Neural progenitor cell (in vitro differentiated cells): ENCODE data around the gene NKX1-2. TPM values are rescaled to one million over a fixed set of nuclear protein-coding genes. Genes with fewer than 3 reads are reported as not detected.
"Not testable (repeated sequence)": the region's sequence is repeated elsewhere in the genome, so short reads cannot be mapped to it uniquely, and the experiment has no call there.

Source experiments
- DNase-seq: peaks from one replicate; pipeline ENCODE4 v3.0.0-alpha.2; 2016; ENCODE audit warnings: low spot score
- H2AFZ ChIP-seq: fragments of 200-600 bp; sonication (generic); replicated peaks from 2 replicates; pipeline ENCODE4 v1.6.1; 2016; ENCODE audit warnings: antibody characterized with exemption
- H3F3A ChIP-seq: fragments of 200-600 bp; sonication (generic); 2 replicates; pipeline ENCODE4 v1.6.1; 2016; ENCODE audit warnings: antibody characterized with exemption, low read depth
- H3K27ac ChIP-seq: fragments of 200-600 bp; sonication (generic); 2 replicates; pipeline ENCODE4 v1.5.1; 2016; ENCODE audit warnings: mild to moderate bottlenecking
- H3K27me3 ChIP-seq: fragments of 200-600 bp; sonication (generic); 2 replicates; pipeline ENCODE4 v1.6.1; 2016; ENCODE audit warnings: mild to moderate bottlenecking, moderate library complexity
- H3K36me3 ChIP-seq: fragments of 200-600 bp; sonication (generic); 2 replicates; pipeline ENCODE4 v1.5.1; 2016
- H3K4me1 ChIP-seq: fragments of 200-600 bp; sonication (generic); 2 replicates; pipeline ENCODE4 v1.6.1; 2016; ENCODE audit warnings: mixed run types
- H3K4me2 ChIP-seq: fragments of 200-600 bp; sonication (generic); 2 replicates; pipeline ENCODE4 v1.6.1; 2016
- H3K4me3 ChIP-seq: fragments of 200-600 bp; sonication (generic); 2 replicates; pipeline ENCODE4 v1.5.1; 2016
- H3K79me2 ChIP-seq: fragments of 200-600 bp; sonication (generic); 2 replicates; pipeline ENCODE4 v1.6.1; 2016; ENCODE audit warnings: low read depth
- H3K9ac ChIP-seq: fragments of 200-600 bp; sonication (generic); 2 replicates; pipeline ENCODE4 v1.6.1; 2016
- H3K9me3 ChIP-seq: fragments of 200-600 bp; sonication (generic); 2 replicates; pipeline ENCODE4 v1.5.1; 2016; ENCODE audit warnings: low read depth
- H4K20me1 ChIP-seq: fragments of 200-600 bp; sonication (generic); 2 replicates; pipeline ENCODE4 v1.6.1; 2016; ENCODE audit warnings: low read depth
- H3K27ac Mint-ChIP-seq: 3 replicates; pipeline ENCODE4 v1.8.0; 2021; ENCODE audit warnings: mixed read lengths
- H3K27me3 Mint-ChIP-seq: 2 replicates; pipeline ENCODE4 v1.8.0; 2022; ENCODE audit warnings: low read depth, mild to moderate bottlenecking, inconsistent platforms, moderate library complexity, mixed read lengths; ENCODE audit not compliant: insufficient read depth
- H3K36me3 Mint-ChIP-seq: 3 replicates; pipeline ENCODE4 v1.8.0; 2021; ENCODE audit warnings: mixed read lengths
- H3K4me1 Mint-ChIP-seq: 3 replicates; pipeline ENCODE4 v1.8.0; 2021; ENCODE audit warnings: mixed read lengths
- H3K4me3 Mint-ChIP-seq: 3 replicates; pipeline ENCODE4 v1.8.0; 2021; ENCODE audit warnings: mild to moderate bottlenecking, moderate library complexity, mixed read lengths
- H3K9me3 Mint-ChIP-seq: 3 replicates; pipeline ENCODE4 v1.8.0; 2020; ENCODE audit warnings: mixed read lengths
- CTCF ChIP-seq: fragments of 200-600 bp; sonication (generic); IDR thresholded peaks from 2 replicates; pipeline ENCODE4 v1.5.1; 2017; ENCODE audit warnings: antibody characterized with exemption, mild to moderate bottlenecking
- EZH2 ChIP-seq: fragments of 200-600 bp; sonication (generic); IDR thresholded peaks from 2 replicates; pipeline ENCODE4 v1.6.1; 2017; ENCODE audit warnings: antibody characterized with exemption, mild to moderate bottlenecking, moderate library complexity
- EZH2phosphoT487 ChIP-seq: fragments of 200-600 bp; sonication (generic); IDR thresholded peaks from 2 replicates; pipeline ENCODE4 v1.6.1; 2017; ENCODE audit warnings: antibody characterized with exemption
- total RNA-seq: library from RNA; depleted of rRNA; stranded (reverse); fragments of >200 nt; gene quantifications from 2 replicates; pipeline ENCODE4 v1.2.3, GENCODE V29; 2015; ENCODE audit warnings: low replicate concordance

The NKX1-2 gene
- total RNA-seq, 1 donor from 2014 or later, result not detected

GRCh38 chr10:124436191-124436638 is 13.6 kb downstream of the NKX1-2 start:
- H3K9me3 ChIP-seq, result no peaks in the 10 kb centered on the region
- H3K4me2 ChIP-seq, result no peak overlapping the region
- H3K4me1 ChIP-seq, result no peaks in the 10 kb centered on the region
- no peak overlapping the region for H2AFZ ChIP-seq
- Mint-ChIP-seq H3K4me1 (no peaks in the 10 kb centered on the region), H3K9me3 (no peaks in the 10 kb centered on the region), H3K36me3 (no peaks in the 10 kb centered on the region), H3K27ac (no peak overlapping the region), H3K27me3 (no peaks in the 10 kb centered on the region), H3K4me3 (no peak overlapping the region)
- H3K27ac ChIP-seq, result no peak overlapping the region
- H3K4me3 ChIP-seq, result no peak overlapping the region
- no peaks in the 10 kb centered on the region for H3K36me3 ChIP-seq
- no peak for TF ChIP-seq CTCF
- no peak for TF ChIP-seq EZH2
- no peak for TF ChIP-seq EZH2phosphoT487
- no peak for DNase-seq
- H4K20me1 ChIP-seq, result no peaks in the 10 kb centered on the region
- H3K27me3 ChIP-seq, result no peaks in the 10 kb centered on the region
- no peaks in the 10 kb centered on the region for H3F3A ChIP-seq
- no peak overlapping the region for H3K9ac ChIP-seq
- H3K79me2 ChIP-seq, result no peaks in the 10 kb centered on the region

GRCh38 chr10:124435683-124436082 is 14.2 kb downstream of the NKX1-2 start:
- not testable (repeated sequence) for DNase-seq, H3K4me1 Mint-ChIP-seq, H3K36me3 ChIP-seq, H3F3A ChIP-seq, H3K9me3 ChIP-seq, H3K79me2 ChIP-seq, H3K4me3 Mint-ChIP-seq, H3K27me3 ChIP-seq, H3K9me3 Mint-ChIP-seq, H4K20me1 ChIP-seq, H3K27me3 Mint-ChIP-seq, H2AFZ ChIP-seq, H3K4me1 ChIP-seq, H3K4me2 ChIP-seq, H3K27ac Mint-ChIP-seq, H3K27ac ChIP-seq, H3K4me3 ChIP-seq, H3K36me3 Mint-ChIP-seq, H3K9ac ChIP-seq

GRCh38 chr10:124433461-124433860 is 16.4 kb downstream of the NKX1-2 start:
- no peaks in the 10 kb centered on the region for H3K27me3 ChIP-seq
- no peaks in the 10 kb centered on the region for H3K36me3 ChIP-seq
- H3K4me3 ChIP-seq, result no peak overlapping the region
- H2AFZ ChIP-seq, result no peak overlapping the region
- no peaks in the 10 kb centered on the region for H3K4me1 ChIP-seq
- TF ChIP-seq CTCF (no peak), EZH2 (no peak), EZH2phosphoT487 (no peak)
- H3K9ac ChIP-seq, result no peak overlapping the region
- Mint-ChIP-seq H3K9me3 (no peaks in the 10 kb centered on the region), H3K4me1 (no peaks in the 10 kb centered on the region), H3K36me3 (no peaks in the 10 kb centered on the region), H3K27me3 (no peaks in the 10 kb centered on the region), H3K27ac (no peak overlapping the region), H3K4me3 (no peak overlapping the region)
- H3K27ac ChIP-seq, result no peak overlapping the region
- DNase-seq, result no peak
- H3F3A ChIP-seq, result no peaks in the 10 kb centered on the region
- no peaks in the 10 kb centered on the region for H4K20me1 ChIP-seq
- H3K4me2 ChIP-seq, result no peak overlapping the region
- H3K9me3 ChIP-seq, result no peaks in the 10 kb centered on the region
- H3K79me2 ChIP-seq, result no peaks in the 10 kb centered on the region

- no peak overlapping the region for H3K4me2 ChIP-seq
- H3K4me1 Mint-ChIP-seq, result no peaks in the 10 kb centered on the region
- no peak for DNase-seq
- no peaks in the 10 kb centered on the region for H3K9me3 ChIP-seq
- H3K36me3 ChIP-seq, result no peaks in the 10 kb centered on the region
- no peak for TF ChIP-seq EZH2phosphoT487
- TF ChIP-seq EZH2, result no peak
- TF ChIP-seq CTCF, result no peak
- no peaks in the 10 kb centered on the region for H3K36me3 Mint-ChIP-seq
- no peaks in the 10 kb centered on the region for H3K9me3 Mint-ChIP-seq
- no peaks in the 10 kb centered on the region for H3K27me3 ChIP-seq
- H3K4me1 ChIP-seq, result no peaks in the 10 kb centered on the region
- H3K27me3 Mint-ChIP-seq, result no peaks in the 10 kb centered on the region
- H3K4me3 ChIP-seq, result no peak overlapping the region
- H3K4me3 Mint-ChIP-seq, result no peak overlapping the region
- no peak overlapping the region for H3K27ac ChIP-seq
- H3K9ac ChIP-seq, result no peak overlapping the region
- no peaks in the 10 kb centered on the region for H4K20me1 ChIP-seq
- H2AFZ ChIP-seq, result no peak overlapping the region
- no peaks in the 10 kb centered on the region for H3F3A ChIP-seq
- no peaks in the 10 kb centered on the region for H3K79me2 ChIP-seq
- H3K27ac Mint-ChIP-seq, result no peak overlapping the region
Observed at GRCh38 chr10:124430077-124430476, 19.8 kb downstream of the NKX1-2 start.
